Activated effector memory CD4-positive, alpha-beta T cell treated with anti-CD3 and anti-CD28 coated beads, Interleukin-2, amount 50 U/mL, for 16 hours (primary cell): ENCODE measurements around the gene GPRC5D.

Source experiments
- DNase-seq: peaks from one replicate; pipeline ENCODE4 v3.0.0-alpha.2; 2020

Gene GPRC5D

DNA sequence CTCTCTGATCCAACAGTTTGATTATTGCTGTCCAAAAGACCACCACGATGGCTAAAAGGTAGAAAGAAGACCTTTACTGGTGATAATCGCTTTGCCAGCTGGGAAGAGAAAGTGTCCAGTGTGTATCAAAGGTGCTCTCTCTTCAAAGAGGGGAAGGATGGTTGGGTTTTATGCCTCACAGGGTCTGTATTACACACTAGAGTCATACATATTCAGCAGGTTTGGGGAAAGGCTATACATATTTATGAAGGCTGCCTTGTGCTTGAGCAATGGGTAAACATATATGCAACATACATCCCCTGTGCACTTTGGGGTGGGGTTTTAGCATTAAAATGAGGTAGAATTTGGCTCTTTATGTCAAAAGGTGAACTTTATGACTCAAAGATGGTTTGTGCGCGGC is 18.2 kb downstream of the GPRC5D start:
- DNase-seq: no peak

- no peak for DNase-seq
These were observed 21.2 kb downstream of the GPRC5D start for GRCh38 chr12:12930633-12931219.

DNA sequence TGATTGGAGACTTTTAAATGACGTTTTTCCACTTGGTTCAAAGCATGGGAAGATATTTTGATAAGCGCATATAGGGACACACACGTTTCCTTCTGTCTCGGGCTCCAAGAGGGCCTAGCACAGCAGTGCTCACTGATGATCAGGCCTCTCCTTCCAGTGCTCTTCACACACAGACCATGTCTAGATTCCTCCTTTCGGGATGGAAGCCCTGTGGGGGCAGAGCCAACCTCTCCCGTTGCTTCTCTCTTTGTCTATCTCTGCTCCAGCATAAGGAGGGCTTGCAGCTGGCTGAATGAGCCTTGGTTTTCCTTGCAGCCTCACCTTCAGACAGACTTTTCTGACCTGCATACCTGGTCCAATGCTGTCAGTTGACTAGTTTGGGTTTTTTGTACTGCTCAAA is 22.3 kb downstream of the GPRC5D start:
- no peak for DNase-seq

DNA sequence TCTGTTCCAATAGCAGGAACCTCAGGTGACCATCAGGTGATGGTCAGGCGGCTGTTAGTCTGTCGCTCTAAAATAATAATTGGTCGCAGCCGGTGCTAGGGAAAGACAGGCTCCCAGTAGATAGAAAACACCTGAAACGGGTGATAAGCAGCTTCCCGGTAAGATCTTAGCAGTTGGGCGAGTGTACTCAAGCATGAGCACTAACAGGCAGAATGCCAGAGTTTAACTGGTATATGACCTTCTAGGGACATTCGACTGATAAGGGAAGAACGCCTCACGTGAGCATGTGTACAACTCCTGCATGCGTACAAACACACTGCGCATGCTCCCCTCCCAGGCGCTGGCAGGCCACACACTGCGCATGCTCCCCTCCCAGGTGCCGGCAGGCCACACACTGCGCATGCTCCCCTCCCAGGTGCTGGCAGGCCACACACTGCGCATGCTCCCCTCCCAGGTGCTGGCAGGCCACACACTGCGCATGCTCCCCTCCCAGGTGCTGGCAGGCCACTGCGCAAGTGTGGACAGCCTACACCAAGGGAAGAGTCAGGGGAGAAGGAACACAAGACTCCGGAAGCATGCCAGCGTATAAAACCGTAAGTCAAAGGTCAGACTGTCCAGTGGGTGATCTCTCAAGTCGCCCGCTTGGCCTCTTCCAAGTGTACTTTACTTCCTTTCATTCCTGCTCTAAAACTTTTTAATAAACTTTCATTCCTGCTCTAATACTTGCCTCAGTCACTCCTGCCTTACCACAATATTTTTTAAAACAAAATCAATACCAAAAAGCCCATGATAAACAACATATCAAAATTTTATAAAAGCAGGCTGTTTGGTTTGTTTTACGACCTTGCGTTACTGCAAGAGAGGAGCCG is 24.5 kb downstream of the GPRC5D start:
- peak; percentile 68 for DNase-seq

DNA sequence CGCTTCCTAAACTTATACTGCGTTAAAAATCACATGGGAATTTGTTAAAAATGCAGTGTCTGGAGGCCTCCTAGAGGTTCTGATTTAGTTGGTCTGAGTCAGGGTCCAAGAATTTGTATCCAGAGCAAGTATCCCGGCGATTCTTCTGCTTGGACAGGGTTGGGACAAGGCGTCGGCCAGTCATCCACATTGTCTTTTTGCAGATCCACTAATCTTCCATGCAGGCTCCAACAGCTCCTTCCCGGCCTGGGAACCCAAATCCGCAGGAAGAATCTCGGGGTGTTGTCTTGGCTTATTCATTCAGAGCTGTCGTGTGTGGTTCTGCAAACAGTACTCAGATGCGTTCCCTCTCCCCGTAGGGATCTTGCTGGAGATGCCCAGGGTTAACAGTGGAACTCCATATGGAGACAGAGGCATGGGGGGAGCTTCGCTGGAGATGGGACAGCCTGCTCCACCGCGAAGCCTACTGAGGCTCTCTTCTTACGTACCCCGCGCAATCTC is 25.3 kb downstream of the GPRC5D start:
- DNase-seq: no peak

- DNase-seq: no peak
These were observed 26.6 kb downstream of the GPRC5D start for GRCh38 chr12:12925388-12925787.

- no peak for DNase-seq
These were observed 27.8 kb downstream of the GPRC5D start for GRCh38 chr12:12924169-12924568.

- DNase-seq: no peak
These were observed 29.0 kb downstream of the GPRC5D start for GRCh38 chr12:12922978-12923377.

DNA sequence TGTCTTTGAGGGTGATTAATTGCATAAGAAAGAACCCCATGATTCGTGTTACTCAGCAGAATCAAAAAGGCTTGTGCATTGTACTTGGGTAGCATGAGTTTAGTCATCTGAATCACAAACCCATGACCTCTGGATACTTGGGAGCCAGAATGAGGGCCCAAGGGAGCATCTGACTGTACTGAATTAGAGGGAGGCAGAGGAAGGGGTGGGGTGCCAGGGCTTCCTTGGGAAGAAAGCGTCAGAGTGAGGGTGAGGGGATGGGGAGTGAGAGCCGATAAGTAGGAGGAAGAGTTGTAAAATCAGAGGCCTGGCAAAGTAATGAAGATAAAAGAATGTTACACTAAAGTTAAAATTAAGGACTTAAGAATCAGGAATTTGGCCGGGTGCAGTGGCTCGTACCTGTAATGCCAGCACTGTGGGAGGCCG is 29.8 kb downstream of the GPRC5D start:
- DNase-seq: no peak

GRCh38 chr12:12919666-12920435 is 32.1 kb downstream of the GPRC5D start:
- no peak for DNase-seq

GRCh38 chr12:12918781-12919389 is 33.1 kb downstream of the GPRC5D start:
- no peak for DNase-seq

DNA sequence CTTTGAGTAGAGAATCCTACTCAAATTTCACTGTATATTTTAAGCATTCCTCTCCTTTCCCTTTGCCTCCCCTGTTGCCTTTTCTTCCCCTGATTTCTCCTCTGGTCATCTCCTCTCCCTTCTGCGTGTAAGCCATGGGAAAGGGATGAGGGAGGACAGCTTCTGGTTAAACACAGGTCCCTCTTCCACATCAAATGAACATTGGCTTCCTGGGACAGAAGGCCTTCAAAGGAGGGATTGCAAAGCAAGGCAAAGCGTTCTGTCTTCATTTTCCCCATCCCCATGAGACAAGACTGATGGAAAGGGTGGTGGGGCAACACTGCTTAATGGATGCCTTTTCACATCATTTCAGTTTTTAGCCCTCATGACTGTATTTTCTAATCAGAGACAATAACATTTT is 34.5 kb downstream of the GPRC5D start:
- DNase-seq: no peak

- DNase-seq: peak; percentile 93
These were observed 35.6 kb downstream of the GPRC5D start for GRCh38 chr12:12916135-12916944.

DNA sequence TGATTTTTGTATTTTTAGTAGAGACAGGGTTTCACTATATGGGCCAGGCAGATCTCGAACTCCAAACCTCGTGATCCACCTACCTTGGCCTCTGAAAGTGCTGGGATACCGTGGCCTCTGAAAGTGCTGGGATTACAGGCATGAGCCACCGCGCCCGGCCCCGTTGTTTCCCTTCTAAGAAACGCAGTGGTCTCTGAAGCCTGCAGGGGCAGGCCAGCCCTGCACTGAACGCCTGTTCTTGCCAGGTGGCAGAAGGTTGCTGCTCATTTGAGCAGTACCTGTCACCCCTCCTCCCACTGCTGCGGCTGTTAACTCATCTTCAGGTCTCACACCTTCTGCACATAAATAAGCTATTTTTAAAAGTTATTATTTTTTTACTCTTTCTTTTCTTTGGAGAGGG is 36.3 kb downstream of the GPRC5D start:
- no peak for DNase-seq

- no peak for DNase-seq
These were observed 39.3 kb downstream of the GPRC5D start for GRCh38 chr12:12912711-12913110.

DNA sequence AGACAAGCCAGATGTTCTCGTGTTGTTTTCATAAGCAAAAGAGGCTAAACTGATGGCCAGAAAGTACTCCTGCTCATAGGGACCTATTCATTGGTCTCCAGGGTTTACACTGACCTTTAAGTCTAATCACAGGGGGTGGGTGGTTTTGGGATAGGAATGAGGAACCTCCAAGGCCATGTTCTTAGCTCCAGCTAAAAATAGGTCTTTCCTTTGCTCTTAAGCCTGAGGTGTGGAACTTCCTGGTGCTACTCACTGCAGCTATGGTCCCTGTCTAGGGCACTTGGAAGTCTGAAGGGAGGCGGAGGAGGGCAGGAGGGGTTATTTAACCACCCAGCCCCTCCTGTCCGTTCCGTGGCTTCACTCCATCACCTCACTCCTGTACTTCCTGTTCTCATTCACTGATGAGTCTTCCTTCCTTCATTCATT is 42.0 kb downstream of the GPRC5D start:
- DNase-seq: no peak

DNA sequence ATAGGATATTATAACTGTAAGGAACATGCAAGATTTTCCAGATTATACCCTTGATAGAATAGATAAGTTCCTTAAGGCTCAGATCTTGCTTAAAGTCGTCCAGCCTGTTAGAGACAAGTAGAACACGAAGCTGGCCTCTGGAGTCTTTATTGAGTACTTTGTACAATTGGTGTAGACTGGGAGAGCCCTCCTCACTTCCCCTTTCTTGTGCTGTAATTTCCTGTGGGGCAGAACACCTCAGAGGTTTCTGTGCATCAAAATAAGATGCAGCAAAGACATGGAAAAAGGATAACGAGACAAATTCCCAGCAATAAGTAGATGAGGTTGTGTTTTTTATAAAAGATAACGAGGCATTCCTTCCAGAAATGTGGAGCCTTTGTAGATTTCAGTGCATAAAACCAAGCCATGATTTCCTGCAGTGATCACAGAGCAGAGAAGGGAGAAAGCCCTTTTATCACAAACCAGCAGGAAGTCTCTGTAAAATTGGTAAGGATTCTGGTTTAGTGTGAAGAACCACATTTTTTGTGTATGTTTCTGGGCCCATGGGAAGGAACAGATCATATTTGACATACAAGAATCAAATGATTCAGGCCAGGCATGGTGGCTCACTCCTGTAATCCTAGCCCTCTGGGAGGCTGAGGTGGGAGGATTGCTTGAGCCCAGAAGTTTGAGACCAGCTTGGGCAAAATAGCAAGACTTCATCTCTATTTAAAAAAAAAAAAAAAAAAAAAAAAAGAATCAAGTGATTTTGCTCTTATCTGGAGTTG is 42.6 kb downstream of the GPRC5D start:
- DNase-seq: no peak

DNA sequence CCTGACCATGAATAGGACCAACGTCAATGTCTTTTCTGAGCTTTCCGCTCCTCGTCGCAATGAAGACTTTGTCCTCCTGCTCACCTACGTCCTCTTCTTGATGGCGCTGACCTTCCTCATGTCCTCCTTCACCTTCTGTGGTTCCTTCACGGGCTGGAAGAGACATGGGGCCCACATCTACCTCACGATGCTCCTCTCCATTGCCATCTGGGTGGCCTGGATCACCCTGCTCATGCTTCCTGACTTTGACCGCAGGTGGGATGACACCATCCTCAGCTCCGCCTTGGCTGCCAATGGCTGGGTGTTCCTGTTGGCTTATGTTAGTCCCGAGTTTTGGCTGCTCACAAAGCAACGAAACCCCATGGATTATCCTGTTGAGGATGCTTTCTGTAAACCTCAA is 43.3 kb downstream of the GPRC5D start:
- DNase-seq: no peak

GRCh38 chr12:12908252-12908651 is 43.7 kb downstream of the GPRC5D start:
- no peak for DNase-seq

DNA sequence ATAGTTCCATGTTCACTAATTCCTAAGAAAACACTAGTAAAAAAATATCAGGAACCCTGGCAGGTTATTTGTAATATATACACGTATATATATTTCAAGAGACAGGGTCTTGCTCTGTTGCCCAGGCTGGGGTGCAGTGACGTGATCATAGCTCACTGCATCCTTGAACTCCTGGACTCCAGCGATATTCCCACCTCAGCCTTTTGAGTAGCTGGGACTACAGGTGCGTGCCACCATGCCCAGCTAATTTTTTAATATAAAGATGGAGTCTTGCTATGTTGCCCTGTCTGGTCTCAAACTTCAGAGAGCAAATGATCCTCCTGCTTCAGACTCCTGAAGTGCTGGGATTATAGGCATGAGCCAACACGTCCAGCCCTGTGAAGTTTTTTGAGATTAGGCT is 44.4 kb downstream of the GPRC5D start:
- DNase-seq: no peak
